Activated naive CD8-positive, alpha-beta T cell (primary cell): ENCODE results near the gene DCAF15.
"Not testable (repeated sequence)": the region's sequence is repeated elsewhere in the genome, so short reads cannot be mapped to it uniquely, and the experiment has no call there.

Source experiments
- H3K27ac Mint-ChIP-seq: one replicate; pipeline ENCODE4 v1.8.0; 2021; ENCODE audit warnings: mixed read lengths
- H3K27me3 Mint-ChIP-seq: one replicate; pipeline ENCODE4 v1.8.0; 2021; ENCODE audit warnings: mixed read lengths
- H3K36me3 Mint-ChIP-seq: one replicate; pipeline ENCODE4 v1.8.0; 2021; ENCODE audit warnings: mixed read lengths
- H3K4me1 Mint-ChIP-seq: one replicate; pipeline ENCODE4 v1.8.0; 2021; ENCODE audit warnings: low read depth, mixed read lengths
- H3K4me3 Mint-ChIP-seq: one replicate; pipeline ENCODE4 v1.8.0; 2021; ENCODE audit warnings: mild to moderate bottlenecking, mixed read lengths
- H3K9me3 Mint-ChIP-seq: one replicate; pipeline ENCODE4 v1.8.0; 2021; ENCODE audit warnings: low read depth, mixed read lengths

DCAF15 gene

DNA sequence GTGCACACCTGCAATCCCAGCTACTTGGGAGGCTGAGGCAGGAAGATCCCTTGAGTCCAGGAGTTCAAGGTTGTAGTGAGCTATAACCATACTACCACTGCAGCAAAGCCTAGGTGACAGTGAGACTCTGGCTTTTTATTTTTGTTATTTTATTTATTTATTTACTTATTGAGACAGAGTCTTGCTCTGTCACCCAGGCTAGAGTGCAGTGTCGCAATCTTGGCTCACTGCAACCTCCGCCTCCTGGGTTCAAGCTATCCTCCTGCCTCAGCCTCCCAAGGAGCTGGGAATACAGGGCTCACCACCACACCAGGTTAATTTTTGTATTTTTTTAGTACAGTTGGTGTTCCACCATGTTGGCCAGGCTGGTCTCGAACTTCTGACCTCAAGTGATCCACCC lies 21.2 kb downstream of the DCAF15 start:
- peaks cover 14% of the 10 kb centered on the region for H3K4me1 Mint-ChIP-seq
- not testable (repeated sequence) for H3K4me3 Mint-ChIP-seq, H3K36me3 Mint-ChIP-seq, H3K9me3 Mint-ChIP-seq, H3K27me3 Mint-ChIP-seq, H3K27ac Mint-ChIP-seq

DNA sequence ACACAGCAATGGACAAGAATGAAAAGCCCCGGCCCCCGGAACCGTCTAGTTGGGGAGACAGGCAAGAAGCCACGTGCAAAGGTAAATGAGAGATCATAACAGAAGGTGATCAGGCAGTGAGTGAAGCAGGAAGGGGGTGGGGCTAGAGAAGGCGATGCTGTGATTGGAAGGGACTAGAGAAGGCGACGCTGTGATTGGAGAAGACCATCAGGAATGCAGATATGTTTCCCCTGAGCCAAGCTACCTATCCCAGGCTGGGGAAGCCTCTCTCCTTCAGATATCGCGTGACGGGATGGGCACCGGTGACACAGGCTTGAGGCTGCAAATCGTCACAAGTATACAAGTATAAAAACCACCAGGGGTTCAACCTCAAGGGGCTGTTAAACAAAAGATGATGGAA lies 21.8 kb downstream of the DCAF15 start:
- Mint-ChIP-seq H3K36me3 (peaks cover under 1% of the 10 kb centered on the region), H3K27ac (peak overlapping the region; percentile 83), H3K27me3 (no peaks in the 10 kb centered on the region), H3K9me3 (no peaks in the 10 kb centered on the region), H3K4me1 (peaks cover 14% of the 10 kb centered on the region), H3K4me3 (peak overlapping the region; percentile 20)

DNA sequence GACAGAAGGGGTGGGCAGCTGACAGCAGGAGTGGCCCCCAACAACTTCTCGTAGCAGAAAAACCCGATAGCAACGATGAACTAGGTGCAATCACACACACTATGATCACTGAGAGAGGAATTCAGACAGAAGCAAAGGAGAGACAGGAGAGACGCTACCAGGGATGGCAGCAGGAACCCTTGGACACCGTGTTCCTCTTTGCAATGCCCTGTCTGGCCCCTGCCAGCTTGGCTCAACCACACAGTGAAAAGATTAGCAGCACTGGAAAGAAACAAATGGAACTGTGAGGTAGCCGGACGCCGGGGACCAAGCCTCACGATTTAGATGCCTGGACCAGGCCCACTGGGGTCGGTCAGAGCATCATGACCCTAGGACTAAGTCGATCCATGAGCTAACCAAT lies 23.6 kb downstream of the DCAF15 start:
- Mint-ChIP-seq H3K4me3 (no peak overlapping the region), H3K27me3 (no peaks in the 10 kb centered on the region), H3K9me3 (no peaks in the 10 kb centered on the region), H3K36me3 (no peaks in the 10 kb centered on the region), H3K27ac (peak overlapping the region; percentile 66), H3K4me1 (peaks cover 18% of the 10 kb centered on the region)

DNA sequence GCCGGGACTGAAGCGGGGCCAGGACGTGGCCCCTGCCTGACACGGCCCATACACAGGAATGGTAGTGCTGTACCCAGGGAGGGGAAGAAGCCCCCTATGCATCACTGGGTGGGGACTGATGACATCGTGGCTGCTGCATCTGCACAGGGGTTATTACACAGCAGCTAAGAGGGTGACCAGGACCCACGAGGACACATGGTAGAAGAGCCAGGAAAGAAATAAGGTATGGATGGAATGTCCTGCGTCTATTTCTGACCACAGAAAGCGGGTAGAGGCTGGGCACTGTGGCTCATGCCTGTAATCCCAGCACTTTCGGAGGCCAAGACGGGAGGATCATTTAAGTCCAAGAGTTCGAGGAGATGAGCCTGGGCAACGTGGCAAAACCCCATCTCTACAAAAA lies 24.1 kb downstream of the DCAF15 start:
- Mint-ChIP-seq H3K4me1 (peaks cover 21% of the 10 kb centered on the region), H3K27ac (peak overlapping the region; percentile 61), H3K9me3 (no peaks in the 10 kb centered on the region), H3K36me3 (no peaks in the 10 kb centered on the region), H3K4me3 (no peak overlapping the region), H3K27me3 (no peaks in the 10 kb centered on the region)

DNA sequence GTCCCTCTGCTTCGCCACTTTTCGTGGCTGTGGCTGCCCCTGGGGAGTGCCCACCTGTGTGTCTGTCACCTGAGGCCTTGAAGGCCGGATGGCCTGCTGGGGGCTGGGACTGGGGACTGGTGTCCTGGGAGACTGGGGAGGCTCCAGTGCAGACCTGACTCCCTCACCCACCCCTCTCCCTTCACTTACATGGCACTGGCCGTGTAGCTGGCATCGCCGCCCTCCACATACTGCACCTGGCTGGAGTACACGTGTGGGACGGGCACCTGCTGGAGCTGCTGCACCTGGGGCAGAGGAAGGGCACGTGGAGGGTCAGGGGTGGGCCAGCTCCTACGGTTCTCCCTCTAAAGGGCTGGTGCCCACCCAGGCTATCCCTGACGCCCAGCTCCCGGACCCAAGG lies 25.5 kb downstream of the DCAF15 start:
- Mint-ChIP-seq H3K27me3 (no peaks in the 10 kb centered on the region), H3K9me3 (no peaks in the 10 kb centered on the region), H3K36me3 (no peaks in the 10 kb centered on the region), H3K27ac (no peak overlapping the region), H3K4me1 (peaks cover 33% of the 10 kb centered on the region), H3K4me3 (peak overlapping the region; percentile 53)

DNA sequence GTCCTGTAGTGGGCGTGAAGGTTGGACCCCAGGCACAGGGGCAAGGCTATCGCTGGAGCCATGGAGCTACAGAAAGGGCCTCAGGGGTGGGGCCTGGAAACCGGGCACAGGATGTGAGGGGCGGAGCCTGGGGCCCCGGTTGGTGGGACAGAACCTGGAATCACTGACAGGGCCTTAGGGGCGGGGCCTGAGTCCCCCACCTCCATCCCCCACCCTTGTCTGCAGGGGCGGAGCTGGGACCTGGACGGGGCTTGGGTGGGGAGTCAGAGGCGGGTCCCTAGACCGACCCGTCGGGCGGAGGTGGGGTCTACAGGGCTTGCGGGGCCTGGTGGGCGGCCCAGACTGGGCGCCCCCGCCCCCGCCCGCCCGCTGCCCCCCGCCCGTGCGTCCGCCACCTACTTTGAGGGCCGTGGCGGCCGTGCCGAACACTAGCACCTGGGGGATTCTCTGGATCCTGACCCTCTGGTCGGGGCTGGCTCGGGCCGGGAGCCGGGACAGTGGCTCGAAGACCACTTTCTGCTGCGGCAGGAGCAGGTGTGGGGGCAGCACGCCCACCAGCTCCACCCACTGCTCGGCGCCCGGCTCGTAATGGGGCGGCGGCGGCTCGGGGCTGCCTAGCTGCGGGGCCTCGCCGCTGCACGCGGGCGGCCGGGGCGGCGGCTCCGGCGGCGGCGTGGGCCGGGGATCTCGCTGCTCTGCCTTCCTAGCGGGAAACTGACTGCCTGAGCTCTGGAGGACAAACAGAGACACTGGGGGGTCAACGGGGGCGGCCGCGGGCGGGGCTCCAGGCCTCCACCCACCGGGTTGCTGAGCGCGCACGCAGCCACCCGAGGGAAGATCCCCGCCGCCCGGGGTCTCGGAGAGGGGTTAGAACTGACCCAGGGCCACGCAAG lies 26.3 kb downstream of the DCAF15 start:
- no peaks in the 10 kb centered on the region for H3K27me3 Mint-ChIP-seq
- no peaks in the 10 kb centered on the region for H3K9me3 Mint-ChIP-seq
- H3K4me1 Mint-ChIP-seq = peaks cover 39% of the 10 kb centered on the region
- H3K4me3 Mint-ChIP-seq = peak overlapping the region; percentile 53
- peak overlapping the region; percentile 34 for H3K27ac Mint-ChIP-seq
- H3K36me3 Mint-ChIP-seq = no peaks in the 10 kb centered on the region

DNA sequence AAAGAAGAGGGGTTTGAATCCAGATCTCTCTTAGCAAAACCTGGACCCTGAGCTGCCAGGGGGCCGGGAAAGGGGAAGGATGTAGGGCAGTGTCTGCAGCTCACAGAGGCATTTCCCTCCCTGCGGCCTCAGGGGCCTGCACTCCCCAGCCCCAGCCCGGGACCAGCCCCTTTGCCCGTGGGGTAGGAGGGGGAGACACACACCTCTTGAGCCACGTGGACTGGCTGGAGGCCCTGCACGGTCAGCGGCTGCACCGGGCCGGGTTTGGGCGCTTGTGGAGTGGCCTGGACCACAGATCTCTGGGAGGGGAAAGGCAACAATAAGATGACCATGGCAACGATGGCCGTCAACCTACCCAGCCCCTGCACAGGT lies 26.9 kb downstream of the DCAF15 start:
- no peaks in the 10 kb centered on the region for H3K9me3 Mint-ChIP-seq
- peak overlapping the region; percentile 50 for H3K27ac Mint-ChIP-seq
- no peaks in the 10 kb centered on the region for H3K36me3 Mint-ChIP-seq
- no peaks in the 10 kb centered on the region for H3K27me3 Mint-ChIP-seq
- peak overlapping the region; percentile 35 for H3K4me3 Mint-ChIP-seq
- peaks cover 37% of the 10 kb centered on the region for H3K4me1 Mint-ChIP-seq

DNA sequence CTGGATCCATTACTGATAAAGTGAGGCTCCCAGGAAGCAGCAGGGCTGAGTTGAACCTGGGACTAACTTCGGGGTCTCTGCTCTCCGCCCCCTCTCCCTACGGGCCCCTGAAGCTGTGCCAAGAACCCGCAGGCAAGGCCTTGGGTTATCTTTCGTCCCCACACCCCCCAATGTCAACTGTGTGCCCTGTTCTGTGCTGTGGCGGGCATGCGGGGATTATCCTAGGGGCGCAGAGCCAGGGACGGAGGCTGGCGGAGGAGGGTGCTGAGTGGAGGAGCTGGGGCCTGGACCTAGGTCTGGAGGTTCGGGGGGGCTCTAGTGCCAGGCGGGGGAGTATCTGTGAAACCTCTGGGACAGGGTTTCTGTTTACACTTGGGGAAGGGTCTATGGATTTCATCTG lies 27.4 kb downstream of the DCAF15 start:
- H3K4me3 Mint-ChIP-seq = peak overlapping the region; percentile 35

DNA sequence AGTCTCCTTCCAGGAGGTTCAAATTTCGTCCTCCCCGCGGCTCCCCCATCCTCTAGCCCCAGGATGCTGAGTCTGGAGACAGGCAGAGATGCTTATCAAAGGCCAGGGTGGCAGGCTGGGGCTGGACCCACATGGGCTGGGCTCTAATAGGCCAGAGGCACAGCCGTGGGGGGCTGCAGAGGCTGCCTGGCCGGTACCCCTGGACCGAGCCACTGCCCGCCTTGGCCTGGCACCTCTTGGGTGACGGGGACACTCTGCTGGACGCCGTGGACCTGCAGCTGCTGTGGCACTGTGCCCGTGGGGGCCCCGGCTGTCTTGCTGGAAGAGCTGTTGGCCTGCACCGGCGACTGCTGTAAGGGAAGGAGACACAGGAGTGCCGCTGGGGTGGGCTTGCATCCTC lies 28.0 kb downstream of the DCAF15 start:
- H3K4me1 Mint-ChIP-seq = peaks cover 44% of the 10 kb centered on the region
- H3K27ac Mint-ChIP-seq = no peak overlapping the region
- no peaks in the 10 kb centered on the region for H3K36me3 Mint-ChIP-seq
- H3K4me3 Mint-ChIP-seq = no peak overlapping the region
- no peaks in the 10 kb centered on the region for H3K9me3 Mint-ChIP-seq
- no peaks in the 10 kb centered on the region for H3K27me3 Mint-ChIP-seq

More for the DNA sequence above, 27.4 kb downstream of the DCAF15 start:
- Mint-ChIP-seq H3K9me3 (no peaks in the 10 kb centered on the region), H3K36me3 (no peaks in the 10 kb centered on the region), H3K4me1 (peaks cover 39% of the 10 kb centered on the region), H3K27ac (peak overlapping the region; percentile 50), H3K27me3 (no peaks in the 10 kb centered on the region)

DNA sequence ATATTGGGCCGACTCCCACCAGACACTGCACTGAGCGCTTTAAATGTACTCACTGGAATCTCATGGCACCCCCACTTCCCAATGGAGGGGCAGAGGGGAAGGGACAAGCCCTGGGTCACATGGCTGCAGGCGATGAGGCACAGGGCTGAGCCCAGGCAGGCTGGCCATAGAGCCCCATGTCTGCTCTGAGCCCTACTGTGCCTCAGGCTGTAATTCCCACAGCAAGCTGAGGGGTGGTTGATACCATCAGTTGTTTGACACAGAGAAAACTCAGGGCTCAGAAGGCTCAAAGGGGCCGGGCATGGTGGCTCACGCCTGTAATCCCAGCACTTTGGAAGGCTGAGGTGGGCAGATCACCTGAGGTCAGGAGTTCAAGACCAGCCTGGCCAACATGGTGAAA lies 28.7 kb downstream of the DCAF15 start:
- Mint-ChIP-seq H3K9me3 (no peaks in the 10 kb centered on the region), H3K27ac (no peak overlapping the region), H3K4me1 (peaks cover 48% of the 10 kb centered on the region), H3K4me3 (no peak overlapping the region), H3K27me3 (no peaks in the 10 kb centered on the region), H3K36me3 (no peaks in the 10 kb centered on the region)

DNA sequence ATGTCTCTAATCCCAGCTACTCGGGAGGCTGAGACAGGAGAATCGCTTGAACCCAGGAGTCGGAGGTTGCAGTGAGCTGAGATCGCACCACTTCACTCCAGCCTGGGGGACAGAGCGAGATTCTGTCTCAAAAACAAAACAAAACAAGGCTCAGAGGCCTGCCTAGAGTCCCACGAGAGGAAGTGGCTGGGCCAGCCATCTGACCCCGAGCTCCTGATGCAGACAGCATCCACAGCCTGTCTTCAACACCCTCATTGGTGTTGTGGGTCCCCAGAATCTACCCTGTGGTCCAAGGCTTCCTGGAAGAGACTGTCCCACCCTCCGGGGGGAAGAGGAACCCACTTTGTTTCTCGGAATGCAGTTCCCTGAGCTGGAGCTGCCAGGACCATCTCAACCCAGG lies 29.2 kb downstream of the DCAF15 start:
- no peaks in the 10 kb centered on the region for H3K9me3 Mint-ChIP-seq
- peak overlapping the region; percentile 27 for H3K4me3 Mint-ChIP-seq
- peaks cover 49% of the 10 kb centered on the region for H3K4me1 Mint-ChIP-seq
- H3K36me3 Mint-ChIP-seq = no peaks in the 10 kb centered on the region
- peak overlapping the region; percentile 46 for H3K27ac Mint-ChIP-seq
- H3K27me3 Mint-ChIP-seq = no peaks in the 10 kb centered on the region

DNA sequence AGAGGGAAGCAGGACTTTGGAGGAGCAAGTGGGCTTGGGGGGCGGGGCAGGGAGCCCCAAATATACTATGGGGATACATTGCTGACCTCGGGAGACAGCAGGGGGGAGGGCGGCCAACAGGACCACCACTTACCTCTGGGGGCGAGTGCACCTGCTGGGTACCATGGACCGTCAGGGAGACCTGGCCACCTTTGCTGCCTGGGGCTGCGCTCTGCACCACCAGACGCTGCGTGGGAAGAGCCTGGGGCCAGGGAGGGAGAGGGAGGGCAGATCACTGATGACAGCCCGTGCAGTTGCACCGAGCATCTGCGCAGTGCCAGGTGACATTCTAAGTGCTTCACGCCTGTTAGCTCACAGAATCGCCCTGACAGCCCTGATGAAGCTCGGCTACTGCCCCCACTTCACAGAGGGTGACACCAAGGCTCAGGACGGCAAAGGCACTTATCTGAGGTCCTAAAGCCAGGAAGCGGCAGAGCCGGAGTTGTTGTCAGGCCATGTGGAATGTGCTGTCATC lies 29.7 kb downstream of the DCAF15 start:
- Mint-ChIP-seq H3K36me3 (no peaks in the 10 kb centered on the region), H3K4me3 (peak overlapping the region; percentile 27), H3K9me3 (no peaks in the 10 kb centered on the region), H3K4me1 (peaks cover 52% of the 10 kb centered on the region), H3K27ac (peak overlapping the region; percentile 46), H3K27me3 (no peaks in the 10 kb centered on the region)

DNA sequence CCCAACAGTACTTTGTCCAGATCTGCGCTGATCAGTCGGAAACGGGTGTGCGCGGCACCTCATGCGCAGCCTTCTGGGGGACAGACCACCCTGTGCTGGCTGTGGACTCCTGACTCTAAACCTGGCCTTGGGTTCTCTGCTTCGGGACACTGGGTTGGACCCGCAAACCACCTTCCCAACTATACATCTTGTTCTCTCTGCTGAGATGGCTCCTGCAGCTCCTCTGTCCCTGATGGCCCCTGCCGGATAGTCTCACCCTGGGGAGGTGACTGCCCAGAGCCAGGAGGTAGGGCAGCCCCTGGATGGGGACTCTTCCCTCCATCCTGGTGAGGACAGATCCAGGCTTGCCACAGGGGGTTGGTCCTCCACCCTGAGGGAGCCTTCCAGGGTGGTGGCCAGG lies 30.5 kb downstream of the DCAF15 start:
- H3K4me1 Mint-ChIP-seq = peaks cover 60% of the 10 kb centered on the region

DNA sequence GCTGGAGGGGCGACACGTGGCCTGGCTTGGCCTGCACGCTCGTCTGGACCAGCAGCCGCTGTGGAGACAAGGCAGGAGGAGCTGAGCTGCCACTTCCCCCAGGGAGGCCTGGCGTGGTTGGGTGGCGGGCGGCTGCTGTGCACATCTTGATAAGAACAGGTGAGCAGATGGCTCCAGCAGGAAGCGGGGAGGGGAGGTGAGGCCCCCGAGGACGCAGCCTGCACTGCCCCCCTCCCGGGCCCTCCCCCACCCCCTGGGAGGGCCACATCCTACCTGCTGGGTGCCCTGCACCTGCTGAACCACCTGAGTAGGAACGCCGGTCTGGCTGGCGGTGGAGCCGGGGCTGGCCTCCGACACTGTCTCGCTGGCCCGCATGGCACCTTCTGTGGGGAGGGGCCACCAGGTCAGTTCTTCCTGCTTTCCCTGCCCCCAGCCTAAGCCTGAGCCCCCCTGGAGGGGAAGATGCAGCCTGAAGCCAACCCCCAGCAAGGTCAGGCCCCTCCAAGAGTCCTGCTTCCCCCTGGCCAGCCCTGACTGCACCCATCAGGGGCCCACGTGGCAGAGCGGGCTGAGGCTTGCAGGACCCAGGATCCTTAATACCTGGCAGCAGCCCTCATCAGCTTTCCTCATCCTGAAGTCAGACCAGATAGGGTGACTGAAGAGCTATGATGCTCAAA lies 31.0 kb downstream of the DCAF15 start:
- Mint-ChIP-seq H3K4me1 (peaks cover 62% of the 10 kb centered on the region), H3K9me3 (no peaks in the 10 kb centered on the region), H3K36me3 (no peaks in the 10 kb centered on the region), H3K27ac (peak overlapping the region; percentile 82), H3K27me3 (no peaks in the 10 kb centered on the region), H3K4me3 (no peak overlapping the region)

More for the DNA sequence above, 30.5 kb downstream of the DCAF15 start:
- Mint-ChIP-seq H3K27ac (peak overlapping the region; percentile 81), H3K4me3 (no peak overlapping the region), H3K9me3 (no peaks in the 10 kb centered on the region), H3K36me3 (no peaks in the 10 kb centered on the region), H3K27me3 (no peaks in the 10 kb centered on the region)

DNA sequence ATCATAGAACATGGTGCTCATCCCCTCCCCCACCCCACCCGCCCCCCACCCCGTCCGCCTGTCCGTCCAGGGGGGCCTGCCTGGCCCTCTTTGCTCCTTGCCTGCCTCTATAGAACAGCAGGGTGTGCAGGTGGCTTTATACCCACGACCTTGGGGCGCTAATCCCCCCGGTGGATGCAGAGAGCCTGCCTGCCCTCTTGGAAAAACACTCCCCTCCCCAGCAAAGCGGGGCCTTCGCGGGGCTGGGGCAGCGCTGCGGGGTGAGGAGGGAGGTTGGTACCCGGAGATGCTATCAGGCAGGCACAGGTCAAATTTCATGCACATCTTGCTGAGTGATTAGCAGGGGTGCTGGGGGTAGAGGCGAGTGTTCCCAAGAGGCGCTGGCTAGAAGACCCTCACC lies 31.9 kb downstream of the DCAF15 start:
- H3K27ac Mint-ChIP-seq = peak overlapping the region; percentile 58
- H3K27me3 Mint-ChIP-seq = no peaks in the 10 kb centered on the region
- H3K4me1 Mint-ChIP-seq = peaks cover 67% of the 10 kb centered on the region
- H3K9me3 Mint-ChIP-seq = no peaks in the 10 kb centered on the region
- no peaks in the 10 kb centered on the region for H3K36me3 Mint-ChIP-seq
- no peak overlapping the region for H3K4me3 Mint-ChIP-seq
